Large intestine (tissue), 3 donors: Measurements from ENCODE around the gene PEX10. TPM values are rescaled to one million over a fixed set of nuclear protein-coding genes. Genes with fewer than 3 reads are reported as not detected.
A peak's percentile ranks its signal among the peaks of the same experiment; 100 is the strongest.

Source experiments
- DNase-seq, 2 donors: peaks; one replicate each; pipeline versions ENCODE4 v3.0.0 to v3.0.0-alpha.2; 2013
- H3K27ac ChIP-seq: one replicate; pipeline ENCODE4 v1.5.1; 2013; ENCODE audit warnings: low read length
- H3K27me3 ChIP-seq: 2 replicates; pipeline ENCODE4 v1.6.1; 2013; ENCODE audit warnings: low read length; ENCODE audit not compliant: control insufficient read depth, insufficient read depth
- H3K36me3 ChIP-seq: 2 replicates; pipeline ENCODE4 v1.6.1; 2013; ENCODE audit warnings: low read length; ENCODE audit not compliant: control insufficient read depth, insufficient read depth
- H3K4me1 ChIP-seq: one replicate; pipeline ENCODE4 v1.6.1; 2013; ENCODE audit warnings: low read length; ENCODE audit not compliant: control insufficient read depth, insufficient read depth
- H3K4me3 ChIP-seq: one replicate; pipeline ENCODE4 v1.5.1; 2013; ENCODE audit warnings: low read length
- H3K9me3 ChIP-seq: one replicate; pipeline ENCODE4 v1.6.1; 2013; ENCODE audit warnings: mild to moderate bottlenecking, low read depth, low read length, moderate library complexity; ENCODE audit not compliant: control insufficient read depth
- WGBS: methylation state at CpG from one replicate; pipeline ENCODE4 v1.1.5; 2013; ENCODE audit warnings: low lambda C conversion rate; ENCODE audit not compliant: insufficient coverage; 5-methylcytosine and 5-hydroxymethylcytosine counted together
- polyA plus RNA-seq: library from polyadenylated mRNA; unstranded; fragments of 120-200 nt; gene quantifications from one replicate; pipeline ENCODE4 v1.2.1, GENCODE V29; 2013

PEX10 gene
- polyA plus RNA-seq, 1 donor = 20.5 TPM

DNA sequence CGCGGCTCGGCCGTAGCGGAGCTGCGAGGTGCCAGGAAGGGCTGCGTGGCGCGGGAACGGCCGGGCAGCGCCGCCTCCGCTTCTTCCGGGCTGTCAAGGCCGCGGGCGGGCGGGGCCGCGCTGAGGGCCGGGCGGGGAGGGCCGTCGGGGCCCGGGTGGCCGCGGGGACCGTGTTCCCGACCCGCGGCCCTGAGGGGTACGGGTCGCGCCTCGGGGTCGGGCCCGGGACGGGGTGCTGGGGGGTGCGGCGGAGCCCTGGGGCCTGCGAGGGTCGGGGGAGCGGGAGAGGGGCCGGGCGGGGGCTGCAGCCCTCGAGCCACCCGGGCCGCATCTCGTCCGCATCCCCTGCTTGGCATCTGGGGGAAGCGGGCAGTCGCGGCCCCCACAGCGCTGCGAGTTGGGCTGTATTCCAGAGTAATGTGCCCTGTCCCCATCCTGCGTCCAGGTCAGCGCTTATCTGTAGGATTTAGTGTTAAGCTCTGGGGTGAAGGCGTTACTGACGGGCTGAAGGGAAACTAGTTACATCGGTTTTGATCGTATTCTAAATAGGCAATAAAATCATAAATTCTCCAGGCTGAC is 20.3 kb downstream of the PEX10 start:
- DNase-seq = peak in 1 of 2 donors; percentile 20
- peak overlapping the region; percentile 84 for H3K27ac ChIP-seq
- H3K4me1 ChIP-seq = peaks cover 17% of the 10 kb centered on the region
- WGBS = no CpG with 5 or more reads among the region's 62 CpGs
- H3K27me3 ChIP-seq = no peaks in the 10 kb centered on the region
- H3K36me3 ChIP-seq = peaks cover 45% of the 10 kb centered on the region
- H3K9me3 ChIP-seq = no peaks in the 10 kb centered on the region
- H3K4me3 ChIP-seq = peak overlapping the region; percentile 64

- Histone ChIP-seq H3K4me1 (peaks cover 17% of the 10 kb centered on the region), H3K27me3 (no peaks in the 10 kb centered on the region), H3K27ac (peak within 1 kb of the TSS; percentile 84), H3K36me3 (peaks cover 41% of the 10 kb centered on the region), H3K9me3 (no peaks in the 10 kb centered on the region), H3K4me3 (peak within 1 kb of the TSS; percentile 71)
- peak; percentile 99 to 100 for DNase-seq
- no CpG with 5 or more reads among the region's 103 CpGs for WGBS
Observed at GRCh38 chr1:2391041-2391930, 21.1 kb downstream of the PEX10 start, which contains the start of the genes MORN1 and RER1. MORN1 (minus strand) TSS chr1:2391554; CDS start chr1:2391533, 21 bp downstream. RER1 (plus strand) TSS chr1:2391841; CDS start chr1:2395791, 3,950 bp downstream.

GRCh38 chr1:2389644-2390043 is 22.7 kb downstream of the PEX10 start:
- WGBS = 96% methylated on average over 3 of the region's 7 CpGs
- Histone ChIP-seq H3K36me3 (peaks cover 26% of the 10 kb centered on the region), H3K4me1 (peaks cover 17% of the 10 kb centered on the region)

GRCh38 chr1:2388004-2388913 is 24.1 kb downstream of the PEX10 start:
- peaks cover 12% of the 10 kb centered on the region for H3K4me1 ChIP-seq
- WGBS = 100% methylated on average over 8 of the region's 32 CpGs
- H3K9me3 ChIP-seq = no peaks in the 10 kb centered on the region
- no peaks in the 10 kb centered on the region for H3K27me3 ChIP-seq
- peaks cover 23% of the 10 kb centered on the region for H3K36me3 ChIP-seq
- DNase-seq = no peak
- no peak overlapping the region for H3K27ac ChIP-seq
- H3K4me3 ChIP-seq = no peak overlapping the region

More at GRCh38 chr1:2389644-2390043, 22.7 kb downstream of the PEX10 start:
- H3K27ac ChIP-seq = no peak overlapping the region
- no peaks in the 10 kb centered on the region for H3K27me3 ChIP-seq
- DNase-seq = no peak
- H3K9me3 ChIP-seq = no peaks in the 10 kb centered on the region
- H3K4me3 ChIP-seq = no peak overlapping the region

DNA sequence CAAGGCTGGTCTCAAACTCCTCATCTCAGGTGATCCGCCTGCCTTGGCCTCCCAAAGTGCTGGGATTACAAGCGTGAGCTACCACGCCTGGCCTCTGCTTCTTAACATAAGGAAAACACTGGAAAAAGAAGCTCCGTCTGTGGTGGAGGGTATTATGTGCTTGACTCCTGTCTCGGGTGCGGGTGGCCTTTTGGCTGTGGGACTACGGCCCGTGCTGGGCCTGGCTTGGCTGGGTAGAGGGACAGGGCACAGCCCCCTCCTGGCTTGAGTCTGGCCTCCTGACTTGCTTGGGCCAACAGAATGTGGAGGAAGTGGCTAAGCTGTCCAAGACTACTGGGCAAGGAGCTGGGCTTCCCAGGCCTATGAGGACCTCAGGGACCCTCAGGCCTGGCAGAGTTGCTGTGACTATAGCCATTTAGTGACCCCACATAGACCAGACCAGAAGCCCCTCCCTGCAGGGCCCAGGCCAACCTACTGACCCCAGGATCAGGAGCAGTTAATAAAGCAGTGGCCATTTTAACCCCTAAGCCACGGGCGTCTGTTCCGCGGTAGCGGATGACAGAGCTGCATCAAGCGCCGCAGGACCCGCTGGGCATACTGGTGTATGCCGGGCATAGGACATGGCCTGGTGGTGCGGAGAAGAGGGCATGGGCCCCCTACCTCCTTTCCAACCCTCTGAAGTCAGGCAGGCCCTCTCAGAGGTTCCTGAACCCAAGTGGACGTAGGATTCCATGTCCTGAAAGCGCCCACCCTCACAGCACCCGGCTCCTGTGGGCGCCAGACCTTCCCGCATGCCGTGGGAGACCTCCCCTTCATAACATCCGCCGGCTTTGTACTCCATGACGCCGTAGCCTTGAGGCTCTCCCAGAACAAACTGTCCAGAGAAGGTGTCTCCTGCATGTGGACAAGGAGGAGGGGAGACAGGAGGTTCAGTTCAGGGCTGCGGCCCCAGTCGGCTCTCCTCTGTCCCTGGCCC is 25.4 kb downstream of the PEX10 start:
- Histone ChIP-seq H3K9me3 (no peaks in the 10 kb centered on the region), H3K27me3 (no peaks in the 10 kb centered on the region), H3K4me3 (no peak overlapping the region), H3K36me3 (peaks cover 19% of the 10 kb centered on the region), H3K27ac (no peak overlapping the region), H3K4me1 (peaks cover 7% of the 10 kb centered on the region)
- no CpG with 5 or more reads among the region's 30 CpGs for WGBS
- no peak for DNase-seq

DNA sequence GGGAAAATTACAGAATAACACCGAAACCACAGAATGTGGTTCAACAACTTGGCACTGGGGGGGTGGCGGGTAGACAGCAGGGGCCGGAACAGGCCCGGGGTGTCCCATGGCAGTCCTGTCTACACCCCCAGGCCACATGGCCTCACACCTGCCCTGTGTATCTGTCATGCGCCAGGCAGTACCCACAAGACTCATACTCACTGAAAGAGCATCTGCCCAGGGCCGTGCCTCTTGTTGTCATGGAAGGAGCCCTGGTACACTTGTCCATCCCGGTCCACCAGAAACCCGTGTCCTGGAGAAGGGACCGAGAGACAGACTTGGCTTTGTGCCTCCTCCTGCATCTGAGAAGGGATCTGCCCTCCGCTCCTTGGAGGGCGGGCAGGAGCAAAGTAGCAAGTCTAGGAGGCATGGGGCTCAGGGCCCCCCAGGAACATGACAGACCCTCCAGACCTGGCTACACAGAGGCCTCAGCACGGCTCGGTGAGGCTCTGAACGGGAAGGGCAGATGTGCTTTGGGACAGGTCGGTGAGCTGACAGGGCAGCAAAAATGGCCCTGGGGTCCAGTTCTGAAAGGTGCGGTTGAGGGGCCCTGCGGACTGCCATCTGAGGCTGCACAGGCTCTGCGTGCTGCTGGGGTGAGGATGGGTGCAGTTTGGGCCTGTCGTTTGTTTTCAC is 26.6 kb downstream of the PEX10 start:
- no peak for DNase-seq
- Histone ChIP-seq H3K4me1 (peaks cover 13% of the 10 kb centered on the region), H3K27ac (no peak overlapping the region), H3K9me3 (no peaks in the 10 kb centered on the region), H3K4me3 (no peak overlapping the region), H3K36me3 (peaks cover 19% of the 10 kb centered on the region), H3K27me3 (no peaks in the 10 kb centered on the region)
- WGBS = no CpG with 5 or more reads among the region's 19 CpGs

- WGBS = no CpG with 5 or more reads among the region's 41 CpGs
- H3K9me3 ChIP-seq = no peaks in the 10 kb centered on the region
- no peaks in the 10 kb centered on the region for H3K27me3 ChIP-seq
- no peak overlapping the region for H3K4me3 ChIP-seq
- peaks cover 19% of the 10 kb centered on the region for H3K36me3 ChIP-seq
- no peak overlapping the region for H3K27ac ChIP-seq
- peaks cover 8% of the 10 kb centered on the region for H3K4me1 ChIP-seq
- no peak for DNase-seq
Observed at GRCh38 chr1:2384941-2385481, 27.4 kb downstream of the PEX10 start.

- DNase-seq = no peak
- no peak overlapping the region for H3K27ac ChIP-seq
- H3K36me3 ChIP-seq = peaks cover 15% of the 10 kb centered on the region
- H3K4me3 ChIP-seq = no peak overlapping the region
- no CpG with 5 or more reads among the region's 21 CpGs for WGBS
- H3K9me3 ChIP-seq = no peaks in the 10 kb centered on the region
- H3K27me3 ChIP-seq = no peaks in the 10 kb centered on the region
- peaks cover 8% of the 10 kb centered on the region for H3K4me1 ChIP-seq
Observed at GRCh38 chr1:2384130-2384860, 28.1 kb downstream of the PEX10 start.
